Inflammatory macrophage treated with lipopolysaccharide for 4 hours (primary cell): ENCODE results near the gene USH1C.

ENCODE experiments used
- DNase-seq: peaks from one replicate; pipeline ENCODE4 v3.0.0-alpha.2; 2020

USH1C gene

DNA sequence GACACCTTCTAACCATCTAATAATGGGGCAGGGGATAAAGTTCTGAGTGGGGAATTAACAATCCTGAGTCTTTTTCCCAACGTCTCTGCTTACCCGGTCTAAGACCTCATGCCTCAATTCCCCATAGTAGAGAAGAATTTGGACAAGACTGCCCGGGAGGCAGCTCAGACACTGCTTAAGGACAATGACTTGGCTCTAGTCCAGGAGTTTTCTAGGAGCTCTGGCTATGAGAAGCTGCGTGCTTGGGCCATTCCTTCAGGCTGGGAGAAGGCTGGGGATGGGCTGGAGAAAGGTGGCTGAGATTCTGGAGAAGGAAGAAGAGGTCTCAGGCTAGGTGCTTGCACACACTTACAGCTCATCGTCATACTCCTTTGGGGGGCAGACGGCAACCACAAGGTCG lies 47.8 kb downstream of the USH1C start:
- DNase-seq, result no peak

DNA sequence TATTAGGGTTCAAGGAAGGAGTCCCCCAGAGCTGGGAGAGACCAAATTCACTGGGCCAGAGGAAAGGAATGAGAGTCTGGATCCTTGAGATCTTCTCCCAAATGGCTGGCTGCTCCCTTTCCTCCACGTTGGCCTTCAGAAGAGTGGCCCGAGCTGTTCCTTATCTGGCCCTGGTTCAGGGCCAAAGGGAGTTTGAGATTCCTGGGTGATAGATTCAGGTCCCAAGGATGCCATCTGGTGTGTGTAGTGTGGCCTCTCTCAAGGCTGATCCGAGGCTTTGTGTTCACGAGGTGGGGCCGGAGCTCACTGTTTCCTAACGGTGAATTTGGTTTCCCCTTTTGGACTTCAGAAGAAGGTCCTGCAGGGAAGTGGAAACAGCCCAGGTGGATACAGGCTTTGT lies 50.2 kb downstream of the USH1C start:
- no peak for DNase-seq

DNA sequence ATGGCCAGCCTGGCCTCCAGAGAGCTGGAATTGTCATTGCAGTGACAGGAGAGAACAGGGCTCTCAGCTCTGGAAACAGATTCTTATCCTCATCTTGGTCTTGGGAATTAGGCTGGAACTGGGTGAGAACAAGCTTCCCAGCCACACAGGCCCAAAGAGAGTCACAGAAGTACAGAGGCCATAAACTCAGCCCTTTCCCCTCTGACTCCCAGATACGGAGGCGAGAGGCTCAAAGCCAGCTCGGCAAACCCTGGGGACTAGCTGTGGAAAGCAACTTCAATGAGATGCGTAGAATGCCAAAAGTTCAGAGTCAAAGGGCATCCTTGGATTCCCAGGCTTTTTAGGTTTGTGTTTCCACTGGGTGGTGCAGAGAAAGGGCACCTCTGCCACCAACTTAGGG lies 53.3 kb downstream of the USH1C start:
- DNase-seq, result no peak

DNA sequence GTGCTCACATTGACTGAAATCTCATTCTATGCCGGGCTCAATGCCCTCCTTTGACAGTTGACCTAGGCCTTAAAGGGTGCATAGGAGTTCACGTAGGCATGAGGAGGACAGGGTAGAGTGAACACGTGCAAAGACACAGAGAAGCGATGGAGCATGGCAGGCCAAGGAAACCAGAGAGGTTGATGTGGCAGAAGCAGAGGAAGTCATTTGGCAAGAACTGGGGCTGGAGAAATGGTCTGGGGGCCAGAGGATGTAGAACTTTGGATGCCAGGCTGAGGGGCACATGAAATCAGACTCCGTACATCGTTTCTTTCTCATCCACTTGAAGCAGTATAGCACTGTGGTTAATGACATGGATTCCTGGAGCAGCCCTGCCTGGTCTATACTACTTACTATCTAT lies 54.0 kb downstream of the USH1C start:
- no peak for DNase-seq

DNA sequence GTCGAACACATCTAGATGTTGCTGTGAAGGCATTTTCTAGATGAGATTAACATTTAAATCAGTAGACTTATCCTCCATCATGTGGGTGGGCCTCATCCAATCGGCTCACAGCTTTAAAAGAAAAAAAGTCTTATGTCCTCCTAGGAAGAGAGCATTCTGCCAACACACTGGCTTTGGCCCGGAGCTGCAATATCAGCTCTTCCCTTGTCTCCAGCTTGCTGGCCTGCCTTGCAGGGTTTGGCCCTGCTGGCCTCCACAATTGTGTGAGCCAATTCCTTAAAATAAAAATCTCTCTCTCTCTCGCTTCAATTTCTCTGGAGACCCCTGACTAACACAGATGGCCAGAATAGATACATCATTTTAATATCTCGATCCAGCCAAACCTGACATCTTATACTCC lies 54.5 kb downstream of the USH1C start:
- DNase-seq, result no peak

DNA sequence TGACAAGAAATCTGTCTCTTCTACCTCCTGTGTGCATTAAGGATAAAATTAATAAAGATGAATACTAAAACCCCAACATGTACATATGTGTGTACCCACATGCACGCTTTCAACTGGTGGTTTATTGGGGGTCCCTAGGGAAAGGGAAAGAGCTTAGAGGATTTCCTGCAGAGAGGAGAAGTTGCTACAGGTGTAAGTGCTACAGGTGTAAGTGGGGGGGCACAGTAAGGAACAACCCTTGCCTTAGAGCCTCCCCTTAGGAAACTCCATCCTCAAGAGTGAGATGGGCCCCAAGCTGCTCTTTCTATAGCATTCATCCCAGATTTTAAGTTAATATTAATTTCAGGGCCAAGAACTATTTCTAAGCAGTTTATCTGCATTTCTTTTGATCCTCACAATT lies 55.7 kb downstream of the USH1C start:
- DNase-seq, result no peak

DNA sequence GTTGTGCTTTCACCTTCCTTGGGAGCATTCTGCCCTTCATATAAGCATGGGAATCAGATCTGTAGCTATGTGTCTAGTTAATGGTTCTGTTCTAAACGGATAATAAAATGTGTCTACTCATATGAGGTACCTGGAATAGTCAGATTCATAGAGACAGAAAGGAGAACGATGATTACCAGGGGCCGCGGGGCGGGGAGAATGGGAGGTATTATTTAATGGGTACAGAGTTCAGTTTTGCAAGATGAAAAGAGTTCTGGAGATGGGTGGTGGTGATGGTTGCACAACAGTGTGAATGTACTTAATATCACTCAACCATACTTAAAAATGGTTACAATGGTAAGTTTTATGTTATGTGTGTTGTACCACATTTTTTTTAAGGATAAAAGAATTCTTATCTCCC lies 57.6 kb downstream of the USH1C start:
- DNase-seq, result no peak

DNA sequence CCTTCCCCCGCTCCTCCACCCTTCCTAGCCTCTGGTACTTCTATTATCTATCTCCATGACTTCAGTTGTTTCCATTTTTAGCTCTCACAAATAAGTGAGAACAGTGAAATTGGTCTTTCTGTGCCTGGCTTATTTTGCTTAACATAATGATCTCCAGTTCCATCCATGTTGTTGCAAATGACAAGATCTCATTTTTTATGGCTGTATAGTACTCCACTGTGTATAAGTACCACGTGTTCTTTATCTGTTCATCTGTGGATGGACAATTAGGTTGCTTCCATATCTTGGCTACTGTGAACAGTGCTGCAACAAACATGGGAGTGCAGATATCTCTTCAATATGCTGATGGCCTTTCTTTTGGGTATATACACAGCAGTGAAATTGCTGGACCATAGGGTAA lies 60.7 kb downstream of the USH1C start:
- no peak for DNase-seq

DNA sequence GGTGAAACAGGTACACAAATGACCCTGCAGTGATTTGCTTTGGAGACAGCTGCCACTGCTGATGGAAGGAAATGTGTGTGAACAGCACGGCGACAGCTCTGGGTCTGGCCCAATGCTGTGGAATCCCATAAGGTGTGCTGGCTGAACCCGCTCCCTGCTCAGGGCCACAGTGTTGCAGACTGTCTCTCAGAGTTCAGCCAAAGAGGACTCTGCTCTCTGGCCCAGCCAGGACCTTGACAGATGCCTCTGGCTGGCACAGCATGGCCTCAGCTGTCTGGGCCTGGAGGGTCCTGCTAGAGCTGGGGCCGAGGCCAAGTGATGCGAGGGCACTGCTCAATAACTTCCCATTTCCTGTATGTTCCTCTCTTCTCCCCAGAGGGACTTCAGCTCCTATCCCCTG lies 62.3 kb downstream of the USH1C start:
- no peak for DNase-seq

DNA sequence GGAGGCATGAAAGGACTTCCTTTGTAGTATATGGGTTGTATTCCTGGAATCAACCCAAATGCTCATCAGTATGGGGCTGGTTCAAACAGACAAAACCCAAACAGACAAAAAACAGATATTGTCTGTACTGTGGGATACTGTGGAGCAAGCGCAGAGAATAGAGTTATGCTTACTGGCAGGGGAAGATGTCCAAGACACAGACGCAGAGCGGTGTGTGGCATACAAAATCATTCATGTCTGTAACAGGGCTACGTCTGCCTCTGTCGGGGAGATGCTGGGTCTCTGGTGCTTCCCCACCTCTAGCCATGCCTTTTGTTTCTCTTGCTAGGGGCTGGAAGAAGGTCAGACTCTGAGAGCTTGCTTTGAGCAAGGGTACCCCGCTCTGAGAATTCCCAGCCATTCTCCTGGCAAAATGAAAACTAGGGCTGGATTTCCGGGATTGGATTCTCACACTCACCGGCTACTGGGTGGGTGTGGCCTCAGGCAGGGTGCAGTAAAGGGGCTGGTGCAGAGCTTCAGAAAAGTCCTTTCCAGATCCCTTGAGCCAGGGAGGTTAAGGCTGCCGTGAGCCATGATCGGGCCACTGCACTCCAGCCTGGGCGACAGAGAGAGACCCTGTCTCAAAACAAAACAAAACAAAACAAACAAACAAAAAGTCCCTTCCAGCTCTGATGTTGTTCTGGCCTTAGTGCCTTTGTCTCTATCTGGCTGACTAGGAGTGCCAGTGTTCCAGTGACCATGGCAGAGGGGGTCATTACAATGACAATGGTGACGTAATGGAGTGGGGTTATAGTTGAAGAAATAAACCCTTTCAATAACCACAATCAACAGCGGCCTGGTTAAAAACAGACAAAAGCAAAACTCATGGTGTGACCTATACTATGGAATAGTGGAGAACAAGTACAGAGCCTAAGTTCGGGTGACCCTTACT lies 64.7 kb downstream of the USH1C start:
- DNase-seq, result no peak

DNA sequence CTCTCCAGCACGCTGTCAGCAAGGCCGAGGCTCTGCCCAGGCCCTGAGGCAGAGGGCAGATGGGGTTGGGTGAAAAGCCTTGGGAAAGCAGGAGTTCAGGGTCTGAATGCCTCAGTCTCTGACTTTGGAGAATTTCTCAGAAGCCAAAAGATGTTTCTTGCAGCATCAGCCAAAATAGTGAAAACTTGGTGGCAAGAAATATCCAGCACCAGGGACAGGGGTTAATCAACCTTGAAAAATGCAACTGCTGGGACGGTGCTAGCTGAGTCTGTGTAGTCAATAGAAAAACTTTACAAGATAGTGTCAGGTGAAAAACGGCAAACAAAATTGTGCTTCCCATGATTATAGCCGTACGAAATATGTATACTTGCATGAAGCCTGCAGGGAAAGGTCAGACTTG lies 66.1 kb downstream of the USH1C start:
- DNase-seq, result no peak

DNA sequence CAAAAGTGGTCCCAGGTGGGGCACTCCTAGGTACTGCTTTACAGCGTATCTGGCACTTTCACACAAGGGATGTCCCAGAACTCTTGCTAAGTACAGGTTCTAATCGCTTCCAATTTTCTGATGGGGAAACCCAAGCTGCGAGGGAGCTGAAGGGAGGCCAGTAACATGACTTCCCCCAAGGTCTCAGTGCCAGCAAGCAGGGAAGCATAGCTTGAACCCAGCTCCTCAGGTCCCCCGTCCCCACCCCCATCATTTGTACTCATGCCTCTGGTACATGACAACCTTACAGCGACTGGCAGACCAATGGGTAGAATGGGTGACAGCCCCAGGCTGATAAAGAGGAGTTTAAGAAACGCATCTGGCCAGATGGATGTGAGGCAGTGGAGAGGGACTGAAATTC lies 66.9 kb downstream of the USH1C start:
- no peak for DNase-seq

DNA sequence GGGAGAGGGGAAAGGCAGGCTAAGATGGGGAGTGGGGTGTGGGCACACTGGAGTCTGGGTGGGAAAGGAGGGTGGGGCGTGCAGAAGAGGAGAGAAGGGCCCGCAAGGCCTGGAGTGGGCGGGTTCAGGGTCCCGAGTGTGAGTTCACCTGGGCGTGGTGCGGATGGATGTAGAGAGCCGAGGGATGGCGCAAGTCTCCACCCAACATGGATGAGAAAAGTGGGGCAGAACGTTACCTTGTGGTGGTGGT lies 67.2 kb downstream of the USH1C start:
- no peak for DNase-seq

DNA sequence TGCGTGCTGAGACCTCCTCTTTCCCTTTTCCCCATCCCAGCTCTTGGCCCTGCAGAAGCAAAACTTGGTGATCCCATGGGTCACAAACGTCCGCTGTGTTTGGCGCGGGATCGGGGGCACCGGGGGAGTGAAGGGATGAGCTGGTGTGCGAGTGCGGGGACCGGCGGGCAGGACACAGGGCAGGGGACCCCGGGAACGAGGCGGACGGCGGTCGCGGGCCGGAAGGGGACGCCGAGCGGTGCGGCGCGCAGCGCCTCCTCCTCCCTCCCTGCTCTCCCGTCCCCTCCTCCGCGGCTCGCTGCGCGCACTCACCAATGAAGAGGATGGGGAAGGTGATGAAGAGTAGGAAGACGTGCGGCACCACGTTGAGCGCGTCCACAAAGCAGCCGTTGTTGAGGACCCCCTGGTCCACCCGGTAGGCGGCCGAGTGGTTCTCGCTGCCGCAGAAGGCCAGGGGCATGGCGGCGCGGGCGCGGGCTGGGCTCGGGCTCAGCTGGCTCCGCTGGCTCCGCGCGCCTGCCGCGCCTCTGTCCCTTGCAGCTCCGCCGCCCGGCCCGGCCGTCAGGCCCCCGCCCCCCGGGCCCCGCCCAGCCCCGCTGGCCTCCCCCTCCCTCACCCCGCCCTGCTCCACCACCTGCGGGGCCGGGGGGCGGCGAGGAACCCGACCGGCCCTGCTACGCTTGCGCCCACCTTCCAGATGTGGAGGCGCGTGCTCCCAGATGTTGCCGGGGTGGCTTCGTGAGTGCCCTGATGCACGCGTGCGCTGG lies 67.7 kb downstream of the USH1C start, which contains the start of gene ABCC8:
TSS of gene ABCC8 (minus strand) at position 529 of the 767 bp plus-strand sequence. CDS start at position 460, 69 bp downstream.
- DNase-seq, result no peak

DNA sequence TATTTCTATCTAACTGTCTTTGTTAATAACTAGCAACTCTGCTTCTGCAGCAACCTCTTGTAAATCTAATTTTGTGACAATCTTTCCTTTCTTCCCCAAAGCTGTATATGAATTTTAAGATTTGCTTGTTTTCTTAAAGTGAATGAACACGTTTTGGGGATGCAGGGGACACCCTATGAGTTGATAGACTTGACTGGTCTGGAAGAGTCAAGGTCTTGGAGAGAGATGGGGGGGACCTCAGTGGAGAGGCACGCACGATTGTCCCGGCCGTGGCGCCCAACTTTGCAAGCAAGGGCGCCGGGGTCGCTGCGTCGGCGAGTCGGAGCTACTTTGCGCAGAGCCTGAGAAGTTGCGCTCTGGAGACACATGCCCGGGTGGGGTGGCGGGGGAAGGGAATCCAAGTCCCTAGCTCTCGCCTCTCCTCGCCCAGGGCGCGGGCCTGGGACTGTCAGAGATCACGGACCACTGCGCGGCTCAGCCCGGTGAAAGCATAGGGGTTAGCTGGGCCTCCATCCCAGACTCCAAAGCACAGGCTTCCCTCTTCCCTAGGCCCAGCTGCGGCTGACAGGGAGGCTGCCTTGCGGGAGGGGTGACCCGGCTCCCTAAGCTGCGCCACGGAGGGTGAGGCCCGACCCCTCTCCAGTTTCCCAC lies 68.4 kb downstream of the USH1C start:
- DNase-seq, result no peak

DNA sequence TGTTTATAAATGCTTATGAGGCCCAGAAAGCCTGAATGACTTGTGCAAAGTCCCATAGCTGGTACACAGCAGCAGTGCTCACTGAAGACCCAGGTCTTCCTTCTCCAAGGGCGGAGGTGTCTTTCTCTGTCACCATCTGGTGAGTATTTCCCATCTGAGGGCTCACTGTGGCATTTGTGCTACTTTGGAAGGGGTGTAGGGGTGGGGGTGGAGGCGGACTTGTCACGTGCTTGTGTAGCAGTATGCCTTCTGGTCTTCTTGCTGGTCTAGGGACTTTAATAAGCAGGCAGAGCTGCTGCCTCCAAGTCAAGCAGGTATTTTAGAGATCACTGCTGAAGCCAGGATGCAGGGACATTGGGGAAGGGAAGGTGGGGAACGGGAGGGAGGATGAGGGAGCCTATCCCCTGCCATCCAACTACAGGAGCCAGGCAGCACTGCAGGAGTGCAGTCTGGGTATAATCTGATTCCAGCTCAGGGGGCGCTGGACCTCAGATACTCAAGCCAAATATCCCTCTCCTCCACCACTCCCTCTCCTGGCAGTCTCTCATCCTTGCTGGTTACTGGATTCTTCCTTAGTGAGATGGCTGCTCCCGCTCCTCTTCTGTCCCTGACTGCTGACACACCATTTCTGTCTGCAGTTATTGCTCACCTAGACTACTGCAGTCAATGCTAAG lies 71.0 kb downstream of the USH1C start:
- no peak for DNase-seq

DNA sequence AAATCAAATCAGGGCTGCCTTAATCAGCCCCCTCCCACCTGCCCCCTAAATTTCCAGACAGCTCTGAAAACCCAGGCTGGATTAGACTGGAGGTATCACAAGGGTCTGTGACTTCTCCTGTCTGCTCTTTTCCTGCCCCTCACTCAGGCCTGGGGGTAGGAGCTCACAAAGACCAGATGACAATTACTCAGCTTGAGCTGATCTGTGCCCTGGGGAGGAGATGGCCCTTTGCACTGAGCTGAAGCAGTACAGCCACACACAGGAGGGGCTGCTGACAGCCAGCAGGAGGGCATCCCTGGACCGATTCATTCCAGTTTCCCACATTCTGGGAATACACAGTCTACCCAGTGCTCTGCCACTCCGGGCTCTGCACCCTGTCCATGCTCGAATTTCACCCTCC lies 71.7 kb downstream of the USH1C start:
- DNase-seq, result no peak

DNA sequence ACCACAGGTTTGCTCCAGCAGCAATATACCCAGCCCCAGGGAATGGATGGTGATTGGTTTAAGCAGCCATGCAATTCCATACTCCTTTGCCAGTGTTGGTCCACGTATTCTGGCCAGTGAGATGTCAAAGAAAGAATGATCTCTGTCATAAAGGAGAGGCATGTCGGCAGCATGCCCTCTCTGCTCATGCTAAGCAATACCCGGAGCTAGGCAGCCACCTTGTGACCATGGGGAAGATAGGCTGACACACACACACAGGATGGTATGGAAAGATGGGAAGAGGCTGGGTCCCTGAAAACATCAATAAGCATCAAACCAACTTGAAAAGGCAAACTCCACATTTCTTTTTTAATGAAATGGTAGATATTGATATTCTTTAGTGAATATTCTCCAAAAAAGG lies 72.7 kb downstream of the USH1C start:
- DNase-seq, result no peak

DNA sequence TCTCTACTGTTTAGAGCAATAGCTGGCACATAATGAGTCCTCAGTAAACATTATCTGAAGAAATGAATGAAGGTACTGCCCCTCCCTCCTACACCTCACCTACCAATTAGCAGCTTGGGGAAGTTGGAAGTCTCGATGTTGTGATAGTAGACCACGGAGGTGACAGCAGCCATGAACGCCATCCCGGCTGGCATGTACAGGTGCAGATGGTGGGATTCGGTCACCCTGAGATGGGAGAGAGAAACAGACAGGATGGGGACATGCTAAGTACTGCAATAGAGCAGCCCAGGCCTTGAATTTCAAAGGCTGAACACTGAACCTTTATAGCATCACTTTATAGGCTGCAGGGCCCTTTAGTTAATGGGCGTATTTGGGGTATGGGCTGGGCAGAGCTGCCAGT lies 74.2 kb downstream of the USH1C start:
- DNase-seq, result no peak

DNA sequence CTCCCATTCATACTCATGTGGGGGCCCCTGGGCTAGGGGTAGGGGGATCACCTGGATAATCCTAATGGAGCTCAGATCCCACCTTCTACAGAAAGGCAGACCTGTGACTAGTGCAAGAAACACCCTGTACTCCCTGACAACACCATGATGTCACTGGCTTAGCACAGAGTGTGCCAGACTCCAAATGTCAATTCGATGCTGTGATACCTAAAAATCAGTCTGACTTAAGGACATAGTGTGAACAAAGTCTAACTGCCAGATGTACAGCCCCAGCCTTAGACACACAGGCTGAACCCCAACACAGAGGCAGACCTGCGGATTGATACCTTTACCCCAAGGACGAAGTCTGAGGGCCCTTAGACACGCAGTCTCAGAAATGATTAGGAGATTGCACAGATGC lies 76.1 kb downstream of the USH1C start:
- no peak for DNase-seq

DNA sequence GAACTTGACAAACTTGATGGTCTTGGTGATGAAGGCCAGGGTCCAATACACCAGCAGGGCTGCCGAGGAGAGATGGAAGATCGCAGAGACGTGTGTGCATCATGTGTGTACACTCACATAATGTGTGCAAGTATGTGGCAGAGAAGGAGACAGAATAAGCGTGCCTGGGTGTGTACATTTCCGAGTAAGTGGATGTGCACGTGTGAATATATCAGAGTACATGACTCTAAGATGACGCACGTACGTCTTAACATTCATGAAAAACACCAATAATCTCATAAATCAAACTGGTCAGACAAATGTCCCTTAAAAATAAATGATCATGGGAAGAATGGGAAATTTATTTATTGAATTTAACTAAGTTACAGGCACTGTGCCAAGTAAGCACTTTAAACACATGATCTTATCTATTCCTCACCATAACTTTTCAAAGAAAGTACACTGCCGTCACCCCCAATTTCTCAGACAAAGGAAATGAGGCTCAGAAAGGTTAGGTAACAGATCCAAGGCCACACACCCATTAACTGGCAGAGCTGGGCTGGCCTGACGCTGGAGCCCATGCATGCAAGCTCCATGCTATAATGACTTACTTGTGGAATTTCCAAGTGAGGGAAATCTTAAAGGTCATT lies 80.6 kb downstream of the USH1C start:
- DNase-seq, result no peak

DNA sequence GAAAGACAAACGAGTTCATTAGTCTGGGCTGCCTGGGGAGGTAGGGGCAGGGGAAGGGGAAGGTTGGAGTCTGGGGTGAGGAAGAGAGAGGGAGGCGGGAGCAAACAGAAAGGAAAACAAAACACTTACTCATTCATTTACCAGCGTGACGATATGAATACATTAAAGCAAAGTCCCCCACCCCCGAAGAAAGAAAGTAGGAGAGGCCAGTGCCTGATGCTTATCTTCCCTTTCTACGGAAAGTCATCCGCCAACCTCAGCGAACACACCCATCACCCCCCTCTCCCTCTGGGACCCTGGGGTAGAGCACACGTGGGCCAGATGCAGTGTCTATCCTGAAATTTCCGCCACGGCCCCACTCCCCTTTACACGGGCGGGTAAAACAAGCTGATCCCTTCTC lies 81.3 kb downstream of the USH1C start:
- DNase-seq, result no peak

DNA sequence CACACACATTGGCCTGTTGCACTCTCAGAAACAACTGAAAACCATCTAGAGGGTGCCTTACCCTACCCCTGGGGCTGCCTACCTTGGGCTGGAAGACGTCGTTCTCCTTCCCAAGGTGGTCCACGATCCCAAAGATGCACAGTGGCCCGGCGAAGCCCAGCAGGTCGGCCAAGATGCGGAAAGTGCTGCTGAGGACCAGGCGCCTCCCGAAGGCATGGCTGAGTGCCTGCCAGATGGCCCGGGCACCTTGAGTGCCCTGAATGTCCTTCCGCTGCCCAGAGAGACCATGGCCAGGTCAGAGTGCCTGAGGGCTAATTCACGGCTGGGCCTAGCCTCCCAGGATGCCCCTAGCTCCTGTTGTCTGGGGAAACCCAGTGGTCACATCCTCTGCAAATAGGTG lies 83.8 kb downstream of the USH1C start:
- no peak for DNase-seq
